Suprapubic skin (tissue), 3 donors: ENCODE results near the gene SLC22A16.

Source experiments
- CTCF ChIP-seq, 2 donors: fragments of 200-600 bp in 1 of 2; fragments of 450-650 bp in 1 of 2; sonication (generic) in 1 of 2; IDR thresholded peaks; one replicate each; pipeline ENCODE4 v1.5.1; 2016 to 2019; ENCODE audit warnings: antibody characterized with exemption in 2 of 2, mild to moderate bottlenecking in 1 of 2, moderate library complexity in 1 of 2
- EP300 ChIP-seq: sonication (generic); formaldehyde crosslinking; IDR thresholded peaks from one replicate; pipeline ENCODE4 v1.6.1; 2017; ENCODE audit warnings: antibody characterized with exemption
- POLR2A ChIP-seq, 2 donors: fragments of 450-650 bp; IDR thresholded peaks; one replicate each; pipeline ENCODE4 v1.6.1; 2017; ENCODE audit warnings: antibody characterized with exemption in 2 of 2, mild to moderate bottlenecking in 2 of 2, moderate library complexity in 2 of 2

GRCh38 chr6:110495949-110496348, 19.5 kb upstream of the SLC22A16 start:
- TF ChIP-seq EP300 = no peak
- TF ChIP-seq CTCF (IDR thresholded peaks at IDR 0.05) = no peak
- no peak for TF ChIP-seq POLR2A (IDR thresholded peaks at IDR 0.05)
